ENCODE measurements around the gene GSG1. TPM values are rescaled to one million over a fixed set of nuclear protein-coding genes. Genes with fewer than 3 reads are reported as not detected.

Gene GSG1
- total and polyA plus RNA-seq, 2 of the 8 experiments (the other 6 are each of a cell fraction or from before 2014, with no cell fraction given), result 0.89 to 1.4 TPM

- TF ChIP-seq CTCF (IDR thresholded peaks at IDR 0.05; ENCODE audit: control extremely low read depth in 1 of 3, insufficient read depth in 1 of 3, low read depth in 1 of 3, low read length in 3 of 3) (no peak), BCL11A (IDR thresholded peaks at IDR 0.05; ENCODE audit: low read depth in 2 of 2, low read length in 2 of 2) (no peak), SP1 (IDR thresholded peaks at IDR 0.05; ENCODE audit: low read depth, low read length) (no peak), TCF12 (IDR thresholded peaks at IDR 0.05; ENCODE audit: low read depth, low read length) (no peak), ZNF274 (IDR thresholded peaks at IDR 0.05; ENCODE audit: borderline replicate concordance, extremely low read depth, low read length) (no peak), CEBPB (IDR thresholded peaks at IDR 0.05; ENCODE audit: low read depth, low read length) (no peak), MAFK (IDR thresholded peaks at IDR 0.05; ENCODE audit: low read depth, low read length) (no peak)
Measured at GRCh38 chr12:13125996-13126395, 22.5 kb upstream of the GSG1 start (continued).

All from H1 (cell line).